Dendritic cell treated with granulocyte-macrophage colony-stimulating factor and Interleukin-4, amounts not matched to agents 40 ng/mL and 50 ng/mL, for 4 days (primary cell): Measurements from ENCODE around the gene KIRREL3.

Experiments
- H3K27ac Mint-ChIP-seq: one replicate; pipeline ENCODE4 v1.8.0; 2022; ENCODE audit warnings: mild to moderate bottlenecking, mixed read lengths
- H3K27me3 Mint-ChIP-seq: one replicate; pipeline ENCODE4 v1.8.0; 2022; ENCODE audit warnings: mild to moderate bottlenecking, mixed read lengths
- H3K36me3 Mint-ChIP-seq: one replicate; pipeline ENCODE4 v1.8.0; 2022; ENCODE audit warnings: low read depth, mixed read lengths
- H3K4me1 Mint-ChIP-seq: one replicate; pipeline ENCODE4 v1.8.0; 2022; ENCODE audit warnings: low read depth, mixed read lengths
- H3K4me3 Mint-ChIP-seq: one replicate; pipeline ENCODE4 v1.8.0; 2022; ENCODE audit warnings: mild to moderate bottlenecking, moderate library complexity, mixed read lengths
- H3K9me3 Mint-ChIP-seq: one replicate; pipeline ENCODE4 v1.8.0; 2022; ENCODE audit warnings: mixed read lengths
- intact Hi-C: fragments of 100-400 bp; cut with micrococcal nuclease; formaldehyde crosslinking; loops from one replicate; pipeline ENCODE4 v1.15.0; 2022

The KIRREL3 gene

GRCh38 chr11:126663749-126664592 lies 336.6 kb downstream of the KIRREL3 start:
- H3K27ac Mint-ChIP-seq, result no peak overlapping the region

GRCh38 chr11:126662035-126662790 lies 338.4 kb downstream of the KIRREL3 start:
- no peaks in the 10 kb centered on the region for H3K36me3 Mint-ChIP-seq
- H3K9me3 Mint-ChIP-seq, result no peaks in the 10 kb centered on the region
- H3K4me3 Mint-ChIP-seq, result no peak overlapping the region

More at GRCh38 chr11:126663749-126664592, 336.6 kb downstream of the KIRREL3 start:
- Mint-ChIP-seq H3K27me3 (peaks cover 5% of the 10 kb centered on the region), H3K4me1 (no peaks in the 10 kb centered on the region), H3K4me3 (no peak overlapping the region), H3K9me3 (no peaks in the 10 kb centered on the region), H3K36me3 (no peaks in the 10 kb centered on the region)
- intact Hi-C loops, result no loop called here

GRCh38 chr11:126660761-126661425 lies 339.7 kb downstream of the KIRREL3 start:
- H3K9me3 Mint-ChIP-seq, result no peaks in the 10 kb centered on the region
- no peaks in the 10 kb centered on the region for H3K36me3 Mint-ChIP-seq
- peaks cover 2% of the 10 kb centered on the region for H3K27me3 Mint-ChIP-seq
- no peak overlapping the region for H3K4me3 Mint-ChIP-seq
- no peaks in the 10 kb centered on the region for H3K4me1 Mint-ChIP-seq
- no peak overlapping the region for H3K27ac Mint-ChIP-seq
- intact Hi-C loops, result no loop called here

More at GRCh38 chr11:126662035-126662790, 338.4 kb downstream of the KIRREL3 start:
- H3K4me1 Mint-ChIP-seq, result no peaks in the 10 kb centered on the region
- peaks cover 2% of the 10 kb centered on the region for H3K27me3 Mint-ChIP-seq
- H3K27ac Mint-ChIP-seq, result no peak overlapping the region
- intact Hi-C loops, result no loop called here

- no peak overlapping the region for H3K4me3 Mint-ChIP-seq
- H3K27me3 Mint-ChIP-seq, result peaks cover 2% of the 10 kb centered on the region
- H3K27ac Mint-ChIP-seq, result no peak overlapping the region
- no peaks in the 10 kb centered on the region for H3K4me1 Mint-ChIP-seq
- intact Hi-C loops, result no loop called here
- H3K9me3 Mint-ChIP-seq, result no peaks in the 10 kb centered on the region
- H3K36me3 Mint-ChIP-seq, result no peaks in the 10 kb centered on the region
Observed at GRCh38 chr11:126660321-126660720, 340.2 kb downstream of the KIRREL3 start.

GRCh38 chr11:126658306-126659056 lies 342.1 kb downstream of the KIRREL3 start:
- Mint-ChIP-seq H3K27ac (no peak overlapping the region), H3K4me1 (no peaks in the 10 kb centered on the region), H3K9me3 (no peaks in the 10 kb centered on the region), H3K4me3 (no peak overlapping the region), H3K36me3 (no peaks in the 10 kb centered on the region), H3K27me3 (peaks cover 2% of the 10 kb centered on the region)
- intact Hi-C loops, result no loop called here

GRCh38 chr11:126655807-126656128 lies 344.8 kb downstream of the KIRREL3 start:
- Mint-ChIP-seq H3K36me3 (no peaks in the 10 kb centered on the region), H3K27me3 (no peaks in the 10 kb centered on the region), H3K4me3 (no peak overlapping the region), H3K9me3 (no peaks in the 10 kb centered on the region), H3K27ac (no peak overlapping the region), H3K4me1 (no peaks in the 10 kb centered on the region)
- intact Hi-C loops, result no loop called here

- Mint-ChIP-seq H3K4me1 (no peaks in the 10 kb centered on the region), H3K27me3 (no peaks in the 10 kb centered on the region), H3K27ac (no peak overlapping the region), H3K9me3 (no peaks in the 10 kb centered on the region), H3K4me3 (no peak overlapping the region), H3K36me3 (no peaks in the 10 kb centered on the region)
- intact Hi-C loops, result no loop called here
Observed at GRCh38 chr11:126654886-126655806, 345.4 kb downstream of the KIRREL3 start.

- no peak overlapping the region for H3K4me3 Mint-ChIP-seq
- no peaks in the 10 kb centered on the region for H3K27me3 Mint-ChIP-seq
- no peak overlapping the region for H3K27ac Mint-ChIP-seq
- H3K36me3 Mint-ChIP-seq, result no peaks in the 10 kb centered on the region
- H3K9me3 Mint-ChIP-seq, result no peaks in the 10 kb centered on the region
- intact Hi-C loops, result no loop called here
- no peaks in the 10 kb centered on the region for H3K4me1 Mint-ChIP-seq
Observed at GRCh38 chr11:126653040-126653439, 347.5 kb downstream of the KIRREL3 start.

GRCh38 chr11:126647735-126648134 lies 352.8 kb downstream of the KIRREL3 start:
- Mint-ChIP-seq H3K4me3 (no peak overlapping the region), H3K36me3 (no peaks in the 10 kb centered on the region), H3K27ac (no peak overlapping the region), H3K4me1 (no peaks in the 10 kb centered on the region), H3K9me3 (no peaks in the 10 kb centered on the region), H3K27me3 (no peaks in the 10 kb centered on the region)
- intact Hi-C loops, result no loop called here

- no peaks in the 10 kb centered on the region for H3K36me3 Mint-ChIP-seq
- no peak overlapping the region for H3K4me3 Mint-ChIP-seq
- no peaks in the 10 kb centered on the region for H3K4me1 Mint-ChIP-seq
- H3K9me3 Mint-ChIP-seq, result no peaks in the 10 kb centered on the region
- H3K27ac Mint-ChIP-seq, result no peak overlapping the region
- intact Hi-C loops, result no loop called here
- no peaks in the 10 kb centered on the region for H3K27me3 Mint-ChIP-seq
Observed at GRCh38 chr11:126646701-126647557, 353.6 kb downstream of the KIRREL3 start.

GRCh38 chr11:126645186-126645585 lies 355.4 kb downstream of the KIRREL3 start:
- Mint-ChIP-seq H3K27me3 (no peaks in the 10 kb centered on the region), H3K36me3 (no peaks in the 10 kb centered on the region), H3K4me3 (no peak overlapping the region), H3K4me1 (no peaks in the 10 kb centered on the region), H3K9me3 (no peaks in the 10 kb centered on the region), H3K27ac (no peak overlapping the region)
- intact Hi-C loops, result no loop called here

- Mint-ChIP-seq H3K27ac (no peak overlapping the region), H3K27me3 (peaks cover 6% of the 10 kb centered on the region), H3K36me3 (no peaks in the 10 kb centered on the region), H3K4me3 (no peak overlapping the region), H3K9me3 (no peaks in the 10 kb centered on the region), H3K4me1 (no peaks in the 10 kb centered on the region)
- intact Hi-C loops, result no loop called here
Observed at GRCh38 chr11:126640186-126640585, 360.4 kb downstream of the KIRREL3 start.
